Mucosa of descending colon (tissue), 3 donors: ENCODE data around the gene SEPTIN8. TPM values are rescaled to one million over a fixed set of nuclear protein-coding genes. Genes with fewer than 3 reads are reported as not detected.

ENCODE experiments used
- ATAC-seq: fragments of 200-7000 bp; cut with Tn5 transposase; one replicate; pipeline ENCODE4 v1.9.1; 2020; ENCODE audit warnings: mild to moderate bottlenecking, moderate library complexity
- DNase-seq, 3 donors: peaks; one replicate each; pipeline ENCODE4 v3.0.0-alpha.2; 2020
- H3K36me3 ChIP-seq: fragments of 200-600 bp; one replicate; pipeline ENCODE4 v1.8.0; 2021; ENCODE audit warnings: low read depth, mild to moderate bottlenecking
- H3K4me1 ChIP-seq: fragments of 200-600 bp; one replicate; pipeline ENCODE4 v1.8.0; 2021; ENCODE audit warnings: low read depth, mild to moderate bottlenecking
- H3K4me3 ChIP-seq: fragments of 200-600 bp; one replicate; pipeline ENCODE4 v1.8.0; 2021; ENCODE audit warnings: mild to moderate bottlenecking
- H3K9me3 ChIP-seq: fragments of 200-600 bp; one replicate; pipeline ENCODE4 v1.8.0; 2021; ENCODE audit warnings: mild to moderate bottlenecking
- CTCF ChIP-seq: fragments of 200-600 bp; IDR thresholded peaks from one replicate; pipeline ENCODE4 v1.8.0; 2022; ENCODE audit warnings: antibody characterized with exemption, mild to moderate bottlenecking
- intact Hi-C, 2 donors: fragments of 100-400 bp; cut with DNase I in 1 of 2; cut with micrococcal nuclease in 1 of 2; formaldehyde crosslinking; loops; one replicate each; pipeline versions ENCODE4 v1.11.0 to v1.11.1; 2022; cut with DNase I, micrococcal nuclease
- total RNA-seq, 3 donors: library from RNA; stranded (reverse); fragmentation: NEBNext Ultra II Directional in 2 of 3; extraction: Animal tissue kit (Norgen Biotek cat#: 25700) in 2 of 3; gene quantifications; one replicate each; pipeline versions ENCODE4 v1.2.1 to v1.2.4, GENCODE V29; 2021 to 2023
- donor health status: DM: no; HTN: no; CAD: no; lungs with moderate emphysema.
- donor health status: DM: no; HTN: no; CAD: no.
- donor health status: DM: no; HTN: yes; CAD: no.

Gene SEPTIN8
- total RNA-seq, 3 donors from 2014 or later, result 49.9 to 64.7 (median 61.1) TPM

- no peak for DNase-seq
These were observed 11.6 kb downstream of the SEPTIN8 start for GRCh38 chr5:132765311-132766019.

GRCh38 chr5:132764671-132765238, 12.3 kb downstream of the SEPTIN8 start:
- no peak overlapping the region for H3K4me3 ChIP-seq
- TF ChIP-seq CTCF, result no peak
- DNase-seq (no peak), ATAC-seq (no peak)
- no peaks in the 10 kb centered on the region for H3K4me1 ChIP-seq
- no peaks in the 10 kb centered on the region for H3K9me3 ChIP-seq
- H3K36me3 ChIP-seq, result no peaks in the 10 kb centered on the region
- intact Hi-C loops, result no loop called here

More at GRCh38 chr5:132765311-132766019, 11.6 kb downstream of the SEPTIN8 start:
- intact Hi-C loops, result no loop called here
- no peaks in the 10 kb centered on the region for H3K9me3 ChIP-seq
- ATAC-seq, result no peak
- H3K4me1 ChIP-seq, result no peaks in the 10 kb centered on the region
- no peaks in the 10 kb centered on the region for H3K36me3 ChIP-seq
- no peak for TF ChIP-seq CTCF
- H3K4me3 ChIP-seq, result no peak overlapping the region

- peak in 1 of 3 donors; percentile 14 for DNase-seq
- intact Hi-C loops, result no loop called here
- Histone ChIP-seq H3K4me3 (no peak overlapping the region), H3K36me3 (no peaks in the 10 kb centered on the region), H3K9me3 (no peaks in the 10 kb centered on the region), H3K4me1 (no peaks in the 10 kb centered on the region)
- no peak for ATAC-seq
- no peak for TF ChIP-seq CTCF
These were observed 13.0 kb downstream of the SEPTIN8 start for GRCh38 chr5:132764051-132764450.

- H3K36me3 ChIP-seq, result no peaks in the 10 kb centered on the region
- intact Hi-C loops, result no loop called here
- H3K9me3 ChIP-seq, result no peaks in the 10 kb centered on the region
- no peaks in the 10 kb centered on the region for H3K4me1 ChIP-seq
- ATAC-seq (no peak), DNase-seq (no peak)
- no peak overlapping the region for H3K4me3 ChIP-seq
- TF ChIP-seq CTCF, result no peak
These were observed 13.6 kb downstream of the SEPTIN8 start for GRCh38 chr5:132763181-132764036.

- intact Hi-C loops, result no loop called here
- no peaks in the 10 kb centered on the region for H3K36me3 ChIP-seq
- H3K4me3 ChIP-seq, result no peak overlapping the region
- H3K9me3 ChIP-seq, result no peaks in the 10 kb centered on the region
- no peaks in the 10 kb centered on the region for H3K4me1 ChIP-seq
- DNase-seq (peak in 1 of 3 donors; percentile 15), ATAC-seq (no peak)
- no peak for TF ChIP-seq CTCF
These were observed 14.6 kb downstream of the SEPTIN8 start for GRCh38 chr5:132762246-132763000.
